ENCODE measurements around the gene SP8.
"Not testable (repeated sequence)": the region's sequence is repeated elsewhere in the genome, so short reads cannot be mapped to it uniquely, and the experiment has no call there.

GRCh38 chr7:20821390-20821789 lies 34.7 kb upstream of the SP8 start:
- TF ChIP-seq CTCF (IDR thresholded peaks at IDR 0.05); TCF7L2 (IDR thresholded peaks at IDR 0.05; ENCODE audit: low read depth, low read length): not testable (repeated sequence)
